Measurements from ENCODE around the gene ENPP5.
"Not testable (repeated sequence)": the region's sequence is repeated elsewhere in the genome, so short reads cannot be mapped to it uniquely, and the experiment has no call there.

The ENPP5 gene

DNA sequence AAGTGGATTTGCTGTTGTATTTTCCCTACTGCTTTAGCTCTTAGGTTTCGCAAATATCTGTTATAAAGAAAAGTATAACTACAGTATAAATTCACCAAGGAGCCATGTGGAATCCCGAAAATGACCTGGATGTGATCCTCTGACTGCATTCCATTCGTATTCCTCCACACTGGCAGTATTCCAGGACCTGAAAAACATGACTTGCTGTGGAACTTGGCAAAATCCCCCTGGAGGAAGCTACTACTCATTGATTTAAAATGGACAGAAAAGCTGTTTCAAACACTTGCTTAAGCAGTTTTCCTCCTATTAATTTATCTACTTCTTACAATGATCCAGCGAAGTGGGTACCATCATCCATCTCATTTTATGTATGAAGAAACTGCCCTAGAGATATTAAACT is 13.3 kb upstream of the ENPP5 start:
- no peaks in the 10 kb centered on the region for H3K9me3 ChIP-seq
- no peaks in the 10 kb centered on the region for H3K4me1 ChIP-seq
- no peak overlapping the region for H3K4me3 ChIP-seq
- no peak for TF ChIP-seq Cebpa-rat (IDR thresholded peaks at IDR 0.05)
- H3K4me2 ChIP-seq, result no peak overlapping the region
- no peaks in the 10 kb centered on the region for H4K20me1 ChIP-seq
- H3K36me3 ChIP-seq, result no peaks in the 10 kb centered on the region
- no peak overlapping the region for H3K9ac ChIP-seq
- H3K27ac ChIP-seq, result no peak overlapping the region
- H3K27me3 ChIP-seq, result no peaks in the 10 kb centered on the region

DNA sequence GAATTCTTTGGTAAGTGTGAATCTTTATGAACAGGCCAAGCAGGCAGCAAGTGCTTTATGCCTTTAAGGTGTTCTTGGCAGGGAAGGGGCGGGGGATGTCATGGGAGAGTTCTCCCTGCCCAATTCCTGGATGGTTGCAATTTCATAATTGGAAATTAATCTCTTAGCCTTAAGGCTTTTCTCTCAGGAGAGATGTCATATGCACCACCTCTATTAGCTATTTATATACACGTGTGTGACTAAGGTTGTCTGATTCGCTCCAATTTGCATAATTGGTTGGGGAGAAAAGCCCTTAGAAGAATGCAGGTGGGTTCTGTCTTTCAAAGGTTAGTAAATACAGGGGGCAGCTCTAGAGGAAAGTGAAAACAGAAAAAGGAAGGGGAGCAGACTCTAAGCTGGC is 5.2 kb upstream of the ENPP5 start:
- H3K36me3 ChIP-seq, result no peaks in the 10 kb centered on the region

DNA sequence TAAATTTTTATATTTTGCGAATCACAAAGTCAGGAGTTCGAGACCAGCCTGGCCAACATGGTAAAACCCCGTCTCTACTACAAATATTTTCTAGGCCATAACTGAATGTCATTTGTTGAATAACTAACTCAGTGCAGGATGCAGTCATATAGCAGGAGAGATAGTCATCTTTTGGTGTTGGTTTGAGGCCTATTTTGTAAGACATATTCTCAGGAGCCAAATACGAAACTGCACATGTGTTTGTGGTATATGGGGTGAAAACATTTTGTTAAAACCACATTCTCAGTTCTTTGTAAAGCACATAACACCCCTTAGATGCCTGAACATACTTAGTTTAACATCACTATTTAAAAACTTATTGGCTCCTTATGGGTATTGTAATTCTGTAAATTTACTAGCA is 4.7 kb upstream of the ENPP5 start:
- Histone ChIP-seq H3K36me3 (no peaks in the 10 kb centered on the region), H3K27me3 (no peaks in the 10 kb centered on the region), H4K20me1 (no peaks in the 10 kb centered on the region), H3K4me2 (no peak overlapping the region), H3K9me3 (peaks cover 4% of the 10 kb centered on the region; the same call in 1 of the 2 replicates), H3K27ac (no peak overlapping the region), H3K4me1 (no peaks in the 10 kb centered on the region), H3K4me3 (no peak overlapping the region), H3K9ac (no peak overlapping the region)
- TF ChIP-seq Cebpa-rat (IDR thresholded peaks at IDR 0.05), result no peak

More for the DNA sequence above, 5.2 kb upstream of the ENPP5 start:
- H3K27ac ChIP-seq, result no peak overlapping the region
- no peak overlapping the region for H3K4me3 ChIP-seq
- H4K20me1 ChIP-seq, result no peaks in the 10 kb centered on the region
- no peak overlapping the region for H3K4me2 ChIP-seq
- H3K9me3 ChIP-seq, result no peaks in the 10 kb centered on the region
- no peaks in the 10 kb centered on the region for H3K27me3 ChIP-seq
- no peak overlapping the region for H3K9ac ChIP-seq
- H3K4me1 ChIP-seq, result no peaks in the 10 kb centered on the region
- no peak for TF ChIP-seq Cebpa-rat (IDR thresholded peaks at IDR 0.05)

DNA sequence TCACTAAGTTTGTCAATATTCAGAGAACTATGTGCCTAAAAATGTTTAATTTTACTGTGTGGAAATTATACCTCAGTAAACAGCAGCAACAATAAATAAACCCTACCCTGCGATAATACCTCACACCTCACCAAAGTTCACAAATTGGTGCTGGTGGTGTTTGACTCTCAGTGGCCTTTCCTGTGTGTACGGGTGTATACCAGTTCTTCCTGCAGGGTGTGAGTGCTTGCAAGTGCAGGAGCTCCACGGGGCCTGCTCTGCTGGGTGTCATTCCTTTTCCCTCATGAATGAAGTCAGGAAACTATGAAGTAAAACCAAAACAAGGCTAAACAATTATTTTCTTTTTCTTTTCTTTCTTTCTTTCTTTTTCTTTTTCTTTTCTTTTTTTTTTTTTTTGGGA is 4.1 kb upstream of the ENPP5 start:
- Histone ChIP-seq H3K36me3 (no peaks in the 10 kb centered on the region), H3K4me2 (no peak overlapping the region), H4K20me1 (no peaks in the 10 kb centered on the region), H3K9ac (no peak overlapping the region), H3K4me1 (no peaks in the 10 kb centered on the region), H3K9me3 (peaks cover 5% of the 10 kb centered on the region; the same call in 1 of the 2 replicates), H3K27me3 (no peaks in the 10 kb centered on the region), H3K4me3 (no peak overlapping the region), H3K27ac (no peak overlapping the region)
- TF ChIP-seq Cebpa-rat (IDR thresholded peaks at IDR 0.05), result no peak

DNA sequence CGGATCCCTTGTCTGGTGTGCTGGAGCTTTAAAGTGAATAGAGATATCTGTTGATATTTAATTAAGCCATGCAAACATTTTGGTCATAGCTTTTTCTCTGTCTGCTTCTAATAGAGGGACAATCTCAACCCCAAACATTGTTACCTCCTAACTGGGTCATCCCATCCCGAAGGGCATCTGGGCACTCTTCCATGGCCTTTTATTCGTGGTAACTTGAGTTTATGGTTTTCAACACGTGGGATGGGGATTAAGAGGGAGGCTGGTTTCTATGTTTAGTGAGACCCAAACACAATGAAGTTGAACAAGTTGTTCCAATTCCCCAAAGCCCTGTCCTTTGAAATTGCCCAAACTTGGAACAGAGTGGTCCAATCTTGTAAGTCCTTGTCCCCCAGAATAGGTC is 1.4 kb upstream of the ENPP5 start:
- TF ChIP-seq Cebpa-rat (IDR thresholded peaks at IDR 0.05), result no peak
- Histone ChIP-seq H3K27ac (no peak overlapping the region), H3K36me3 (no peaks in the 10 kb centered on the region), H3K4me3 (no peak overlapping the region), H3K4me2 (no peak overlapping the region), H3K4me1 (no peaks in the 10 kb centered on the region), H3K9ac (no peak overlapping the region), H4K20me1 (no peaks in the 10 kb centered on the region), H3K9me3 (peaks cover 5% of the 10 kb centered on the region; the same call in 1 of the 2 replicates), H3K27me3 (no peaks in the 10 kb centered on the region)

DNA sequence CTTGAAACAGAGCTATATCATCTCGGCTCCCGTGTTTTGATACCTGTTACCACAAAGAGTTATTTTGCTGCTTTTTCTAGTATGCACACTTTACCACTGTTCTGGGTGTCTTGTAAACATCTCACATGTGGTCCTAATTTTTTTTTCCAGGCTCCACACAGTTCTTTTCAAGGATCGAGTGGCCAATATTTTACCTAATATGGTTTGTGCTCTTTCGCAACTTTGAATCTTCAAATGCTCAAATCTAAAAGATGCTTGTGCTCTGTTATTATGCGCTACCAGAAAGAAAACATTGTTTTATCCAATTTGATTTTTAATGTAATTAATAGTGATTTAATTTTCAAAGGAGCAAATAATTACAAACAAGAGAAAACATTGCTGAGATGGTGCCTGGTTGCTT is 10.7 kb downstream of the ENPP5 start:
- Histone ChIP-seq H3K36me3 (no peaks in the 10 kb centered on the region), H3K4me2 (no peak overlapping the region), H3K4me1 (peaks cover 11% of the 10 kb centered on the region), H3K9ac (no peak overlapping the region), H3K9me3 (peaks cover 11% of the 10 kb centered on the region), H4K20me1 (no peaks in the 10 kb centered on the region), H3K27ac (no peak overlapping the region), H3K27me3 (no peaks in the 10 kb centered on the region), H3K4me3 (no peak overlapping the region)
- TF ChIP-seq Cebpa-rat (IDR thresholded peaks at IDR 0.05), result no peak

DNA sequence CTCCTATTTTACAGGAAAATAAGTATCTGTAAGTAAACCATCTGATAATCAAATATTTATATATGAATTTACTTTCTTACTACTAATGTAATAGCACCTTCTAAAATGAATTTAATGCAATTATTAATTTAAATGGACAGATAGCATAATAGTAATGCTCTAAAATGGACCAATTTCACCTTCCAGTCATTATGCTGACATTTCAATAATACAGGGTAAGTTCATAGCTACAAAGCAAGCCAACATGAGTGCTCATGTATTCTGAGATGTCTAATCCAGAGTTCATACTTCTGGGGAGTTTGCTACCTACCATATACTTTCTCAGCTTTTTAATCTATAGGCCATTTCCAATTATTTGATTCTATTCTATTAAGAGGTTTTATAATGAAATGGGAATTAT is 11.6 kb downstream of the ENPP5 start:
- no peak overlapping the region for H3K27ac ChIP-seq
- H3K27me3 ChIP-seq, result no peaks in the 10 kb centered on the region
- H3K4me2 ChIP-seq, result no peak overlapping the region
- H4K20me1 ChIP-seq, result no peaks in the 10 kb centered on the region
- no peak overlapping the region for H3K9ac ChIP-seq
- peaks cover 9% of the 10 kb centered on the region for H3K9me3 ChIP-seq
- H3K4me1 ChIP-seq, result peaks cover 20% of the 10 kb centered on the region
- H3K4me3 ChIP-seq, result no peak overlapping the region
- no peak for TF ChIP-seq Cebpa-rat (IDR thresholded peaks at IDR 0.05)
- no peaks in the 10 kb centered on the region for H3K36me3 ChIP-seq

DNA sequence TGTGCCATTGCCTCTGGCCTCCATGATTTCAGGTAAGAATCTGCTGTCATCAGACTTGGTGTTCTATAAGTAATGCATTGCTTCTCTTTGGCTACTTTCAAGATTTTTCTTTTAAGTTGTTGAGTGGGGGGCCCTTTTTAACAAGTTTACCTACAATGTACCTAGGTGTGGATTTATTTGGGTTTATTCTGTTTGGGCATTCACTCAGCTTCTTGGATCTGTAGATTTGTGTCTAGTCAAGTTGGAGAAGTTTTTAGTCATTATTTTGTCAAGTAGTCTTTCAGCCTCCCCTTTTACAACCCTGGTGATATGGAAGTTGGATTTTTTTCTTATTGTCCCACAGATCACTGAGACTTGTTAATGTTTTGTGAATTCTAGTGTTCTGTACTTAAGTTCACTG is 14.1 kb downstream of the ENPP5 start:
- H3K9me3 ChIP-seq, result peaks cover 12% of the 10 kb centered on the region
- peaks cover 37% of the 10 kb centered on the region for H3K4me1 ChIP-seq
- no peaks in the 10 kb centered on the region for H3K36me3 ChIP-seq
- H4K20me1 ChIP-seq, result no peaks in the 10 kb centered on the region
- no peak overlapping the region for H3K4me2 ChIP-seq
- no peaks in the 10 kb centered on the region for H3K27me3 ChIP-seq
- TF ChIP-seq Cebpa-rat (IDR thresholded peaks at IDR 0.05), result no peak
- no peak overlapping the region for H3K27ac ChIP-seq
- no peak overlapping the region for H3K9ac ChIP-seq
- H3K4me3 ChIP-seq, result no peak overlapping the region

DNA sequence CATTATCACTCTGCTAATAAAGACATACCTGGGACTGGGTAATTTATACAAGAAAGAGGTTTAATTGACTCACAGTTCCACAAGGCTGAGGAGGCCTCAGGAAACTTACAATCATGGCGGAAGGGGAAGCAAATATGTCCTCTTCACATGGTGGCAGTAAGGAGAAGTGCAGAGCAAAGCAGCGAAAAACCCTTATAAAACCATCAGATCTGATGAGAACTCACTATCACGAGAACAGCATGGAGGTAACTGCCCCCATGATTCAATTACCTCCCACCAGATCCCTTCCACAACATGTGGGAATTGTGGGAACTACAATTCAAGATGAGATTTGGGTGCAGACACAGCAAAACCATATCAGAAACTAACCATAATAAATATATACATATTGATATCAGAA is 21.7 kb downstream of the ENPP5 start:
- not testable (repeated sequence) for H3K9me3 ChIP-seq, H3K9ac ChIP-seq, H3K36me3 ChIP-seq, H3K27me3 ChIP-seq, H3K4me2 ChIP-seq, H4K20me1 ChIP-seq, H3K4me3 ChIP-seq, H3K27ac ChIP-seq
- H3K4me1 ChIP-seq, result peaks cover 16% of the 10 kb centered on the region

DNA sequence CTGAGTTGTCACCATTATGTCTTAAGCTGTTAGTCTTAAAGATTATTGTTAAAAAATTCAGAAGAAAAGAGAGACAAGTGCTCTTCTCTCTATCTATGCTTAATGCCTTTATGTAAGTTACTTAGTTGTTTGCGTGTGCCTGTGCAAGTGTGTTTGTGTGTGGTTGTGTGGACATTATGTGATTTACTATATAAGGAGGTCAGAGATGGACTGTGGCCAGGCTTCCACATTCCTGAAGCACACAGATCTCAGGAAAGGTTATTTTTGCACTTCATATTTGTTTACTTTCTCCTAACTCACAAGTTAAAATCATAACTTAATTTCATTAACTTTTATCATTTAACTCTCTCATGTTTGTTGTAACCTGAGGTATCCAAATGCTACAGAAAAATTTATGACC is 26.5 kb downstream of the ENPP5 start:
- no peaks in the 10 kb centered on the region for H3K9me3 ChIP-seq
- no peaks in the 10 kb centered on the region for H3K27me3 ChIP-seq
- no peaks in the 10 kb centered on the region for H3K36me3 ChIP-seq
- H3K4me1 ChIP-seq, result no peaks in the 10 kb centered on the region
- no peak overlapping the region for H3K4me3 ChIP-seq
- H4K20me1 ChIP-seq, result no peaks in the 10 kb centered on the region
- H3K9ac ChIP-seq, result no peak overlapping the region
- no peak overlapping the region for H3K27ac ChIP-seq
- no peak for TF ChIP-seq Cebpa-rat (IDR thresholded peaks at IDR 0.05)
- no peak overlapping the region for H3K4me2 ChIP-seq

DNA sequence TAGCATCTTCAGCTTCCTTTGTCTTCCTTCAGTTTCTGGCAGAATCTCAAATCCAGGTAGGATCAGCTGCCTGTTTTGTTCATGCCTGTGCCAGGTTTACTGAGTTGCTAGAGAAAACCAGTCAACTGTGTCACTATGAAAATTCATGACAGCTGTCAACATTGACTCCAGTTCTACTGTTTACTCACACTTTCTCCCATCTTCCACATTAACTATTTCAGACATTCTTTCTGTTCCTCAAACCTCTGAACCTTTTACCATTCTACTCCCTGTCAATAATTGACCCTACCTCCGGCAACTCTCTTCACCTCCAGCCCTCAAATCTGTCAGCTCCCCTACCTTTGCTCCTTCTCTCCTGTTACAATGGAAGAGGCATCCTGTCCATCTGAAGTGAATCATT is 32.5 kb downstream of the ENPP5 start:
- H4K20me1 ChIP-seq, result no peaks in the 10 kb centered on the region
- H3K36me3 ChIP-seq, result no peaks in the 10 kb centered on the region
- no peaks in the 10 kb centered on the region for H3K27me3 ChIP-seq
- no peak overlapping the region for H3K27ac ChIP-seq
- H3K4me1 ChIP-seq, result no peaks in the 10 kb centered on the region
- TF ChIP-seq Cebpa-rat (IDR thresholded peaks at IDR 0.05), result no peak
- H3K4me2 ChIP-seq, result no peak overlapping the region
- H3K9me3 ChIP-seq, result no peaks in the 10 kb centered on the region
- H3K9ac ChIP-seq, result no peak overlapping the region
- H3K4me3 ChIP-seq, result no peak overlapping the region
